GM18870 (cell line): Measurements from ENCODE around the gene PGGHG.
"Not testable (repeated sequence)": the region's sequence is repeated elsewhere in the genome, so short reads cannot be mapped to it uniquely, and the experiment has no call there.

Experiments used
- ATAC-seq: cut with Tn5 transposase; IDR thresholded peaks from one replicate; pipeline ENCODE4 v1.9.1; 2021; ENCODE audit warnings: moderate library complexity; ENCODE audit not compliant: unreplicated experiment

PGGHG gene

GRCh38 chr11:311013-311748, 22.3 kb downstream of the PGGHG start:
- not testable (repeated sequence) for ATAC-seq

DNA sequence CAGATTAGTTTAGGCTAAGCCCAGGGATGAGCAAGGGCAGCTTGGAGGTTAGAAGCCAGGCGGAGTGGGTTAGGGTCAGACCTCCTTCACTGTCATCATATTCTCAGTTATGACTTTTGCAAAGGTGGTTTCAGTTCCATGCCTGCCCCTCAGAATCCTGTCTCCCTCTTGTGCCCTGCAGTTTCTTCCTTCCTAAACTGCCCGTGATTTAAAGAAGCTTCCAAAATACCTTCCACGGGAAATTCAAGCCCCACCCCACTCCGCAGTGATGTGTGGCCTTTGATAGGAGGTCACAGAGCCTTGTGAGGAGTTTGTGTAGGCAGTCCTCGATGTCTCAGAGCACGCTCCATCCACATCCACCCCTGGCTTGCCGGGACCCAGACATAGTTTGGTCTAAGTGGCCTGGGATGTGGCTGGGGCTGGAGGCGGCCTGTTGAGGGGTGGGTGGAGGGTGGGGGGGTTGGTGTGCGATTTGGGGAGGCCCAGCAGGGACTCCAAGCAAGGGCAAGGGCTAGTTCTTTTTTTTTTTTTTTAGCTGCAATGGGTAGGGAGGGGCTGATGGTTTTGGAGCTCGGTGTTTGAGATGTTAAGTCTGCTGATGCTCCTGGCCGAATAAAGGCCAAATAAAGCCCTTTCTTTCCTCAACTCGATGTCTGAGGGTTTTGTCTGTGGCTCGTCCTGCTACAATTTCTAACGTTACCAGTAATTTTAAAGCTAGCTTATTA, 23.3 kb downstream of the PGGHG start:
- no peak for ATAC-seq

GRCh38 chr11:313304-313786, 24.4 kb downstream of the PGGHG start:
- no peak for ATAC-seq

GRCh38 chr11:313787-314553, 25.0 kb downstream of the PGGHG start, which contains the start of gene IFITM1:
IFITM1 (plus strand) TSS chr11:314040; CDS start chr11:314171, 131 bp downstream.
- ATAC-seq: peak; percentile 41

- ATAC-seq: not testable (repeated sequence)
Observed at GRCh38 chr11:314554-314875, 25.6 kb downstream of the PGGHG start.

DNA sequence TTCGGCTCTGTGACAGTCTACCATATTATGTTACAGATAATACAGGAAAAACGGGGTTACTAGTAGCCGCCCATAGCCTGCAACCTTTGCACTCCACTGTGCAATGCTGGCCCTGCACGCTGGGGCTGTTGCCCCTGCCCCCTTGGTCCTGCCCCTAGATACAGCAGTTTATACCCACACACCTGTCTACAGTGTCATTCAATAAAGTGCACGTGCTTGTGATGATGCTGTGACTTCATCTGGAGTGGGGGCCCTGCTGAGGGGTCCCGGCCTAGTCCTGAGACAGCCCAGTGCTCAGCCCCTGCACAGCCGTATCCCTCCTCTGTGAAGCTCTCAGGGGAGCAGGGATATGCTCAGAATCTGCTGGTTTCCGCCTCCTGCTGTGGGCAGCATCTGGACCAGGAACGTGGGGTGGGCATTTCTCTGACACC, 26.1 kb downstream of the PGGHG start:
- no peak for ATAC-seq

- no peak for ATAC-seq
Observed at GRCh38 chr11:315516-315994, 26.6 kb downstream of the PGGHG start.

GRCh38 chr11:316031-316701, 27.2 kb downstream of the PGGHG start:
- ATAC-seq: no peak

- ATAC-seq: no peak
Observed at GRCh38 chr11:316891-317301, 28.0 kb downstream of the PGGHG start.

DNA sequence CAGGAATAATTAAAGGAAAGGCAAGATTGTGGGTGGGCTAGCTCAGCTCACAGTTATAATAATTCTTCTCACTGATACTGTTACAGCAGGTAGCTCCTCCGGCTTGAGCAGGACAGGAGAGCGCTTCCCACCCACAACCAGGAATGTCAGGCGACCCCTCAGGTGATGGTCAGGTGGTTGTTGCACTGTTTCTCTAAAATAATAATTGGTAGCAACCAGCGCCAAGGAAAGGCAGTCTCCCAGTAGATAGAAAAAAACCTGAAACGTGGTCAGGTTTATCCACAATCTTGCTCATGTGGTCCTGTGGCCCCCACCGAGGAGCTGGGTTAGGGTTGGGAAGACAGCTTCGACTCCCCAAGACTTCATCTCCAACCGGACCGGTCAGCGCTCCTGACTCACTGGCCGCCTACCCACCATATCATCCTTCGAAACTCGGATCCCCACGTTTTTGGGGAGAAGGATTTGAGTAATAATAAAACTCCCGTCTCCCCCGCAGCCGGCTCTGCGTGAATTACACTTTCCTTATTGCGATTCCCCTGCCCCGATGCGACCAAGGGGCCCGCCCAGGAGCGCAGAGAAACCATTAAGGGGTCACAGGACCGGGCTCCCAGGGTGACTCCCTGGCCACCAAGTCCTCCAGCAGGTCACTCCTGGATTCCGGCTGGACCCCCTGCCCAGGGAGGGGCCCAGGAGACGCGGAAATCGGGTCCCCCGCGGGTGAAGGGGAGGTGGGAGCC, 28.9 kb downstream of the PGGHG start:
- ATAC-seq: not testable (repeated sequence)

DNA sequence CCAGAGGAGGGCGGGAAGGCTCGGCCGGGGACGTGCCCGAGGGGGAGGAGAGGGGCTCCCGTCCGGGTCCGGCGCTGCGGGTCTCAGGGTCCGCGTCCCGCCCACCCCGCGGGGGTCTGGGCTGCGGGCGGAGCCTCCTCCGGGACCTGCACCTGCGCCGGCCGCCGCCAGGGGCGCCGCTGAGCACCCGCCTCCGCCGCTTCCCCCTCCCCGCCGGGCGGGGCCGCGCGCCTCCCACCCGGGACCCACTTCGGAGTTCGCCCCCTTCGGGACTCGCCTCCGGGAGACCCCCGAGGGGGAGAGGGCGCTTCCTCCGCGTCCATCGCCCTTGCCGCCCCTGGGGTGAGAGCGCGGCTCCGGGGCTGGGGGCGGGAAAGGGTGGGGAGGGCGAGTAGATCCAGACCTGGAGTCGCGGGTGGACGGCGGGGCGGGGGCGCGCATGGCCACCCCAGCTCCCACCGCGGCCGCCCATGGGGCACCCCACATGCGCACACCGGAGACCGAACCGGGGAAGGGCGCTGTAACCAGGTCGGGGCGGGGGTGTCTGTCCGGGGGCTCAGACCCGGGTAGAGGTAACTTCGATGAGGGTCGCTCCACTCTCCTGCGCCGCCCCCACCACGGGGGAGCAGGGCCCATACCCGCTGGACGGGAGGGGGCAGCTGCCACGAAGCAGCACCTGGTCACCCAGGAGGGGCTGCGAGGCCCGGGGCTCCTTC, 29.6 kb downstream of the PGGHG start:
- ATAC-seq: not testable (repeated sequence)

GRCh38 chr11:319121-319887, 30.4 kb downstream of the PGGHG start:
- not testable (repeated sequence) for ATAC-seq

GRCh38 chr11:319888-320273, 31.0 kb downstream of the PGGHG start:
- not testable (repeated sequence) for ATAC-seq

GRCh38 chr11:324156-324555, 35.2 kb downstream of the PGGHG start:
- ATAC-seq: no peak

GRCh38 chr11:324593-325517, 35.9 kb downstream of the PGGHG start:
- ATAC-seq: not testable (repeated sequence)

DNA sequence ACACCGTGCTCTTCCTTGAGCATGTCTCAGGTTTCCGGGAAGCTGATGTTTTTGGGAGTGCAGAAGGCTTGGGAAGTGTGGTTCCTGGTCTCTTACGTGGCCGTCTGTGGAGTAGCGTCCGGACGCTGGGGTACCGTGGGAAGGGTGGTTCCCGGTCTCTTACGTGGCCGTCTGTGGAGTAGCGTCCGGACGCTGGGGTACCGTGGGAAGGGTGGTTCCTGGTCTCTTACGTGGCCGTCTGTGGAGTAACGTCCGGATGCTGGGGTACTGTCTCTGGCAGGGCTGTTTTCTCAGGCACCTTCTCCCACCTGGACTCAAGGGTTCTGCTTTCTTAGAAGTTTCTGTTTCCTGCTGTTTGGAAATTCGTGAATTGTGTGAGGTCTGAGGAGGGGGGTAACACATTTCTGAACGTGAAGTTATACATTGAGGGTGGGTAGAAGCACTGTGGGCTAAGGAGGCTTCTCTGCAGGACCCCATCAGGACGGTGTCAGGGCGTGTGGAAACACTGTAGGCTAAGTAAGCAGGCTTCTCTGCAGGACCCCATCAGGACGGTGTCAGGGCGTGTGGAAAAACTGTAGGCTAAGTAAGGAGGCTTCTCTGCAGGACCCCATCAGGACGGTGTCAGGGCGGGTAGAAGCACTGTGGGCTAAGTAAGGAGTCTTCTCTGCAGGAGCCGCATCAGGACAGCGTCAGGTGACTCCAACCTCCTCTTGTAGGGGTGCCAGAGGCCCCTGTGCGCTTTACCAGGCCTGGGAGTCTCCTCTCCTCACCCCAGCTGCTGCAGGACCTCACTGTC, 37.1 kb downstream of the PGGHG start:
- ATAC-seq: no peak

DNA sequence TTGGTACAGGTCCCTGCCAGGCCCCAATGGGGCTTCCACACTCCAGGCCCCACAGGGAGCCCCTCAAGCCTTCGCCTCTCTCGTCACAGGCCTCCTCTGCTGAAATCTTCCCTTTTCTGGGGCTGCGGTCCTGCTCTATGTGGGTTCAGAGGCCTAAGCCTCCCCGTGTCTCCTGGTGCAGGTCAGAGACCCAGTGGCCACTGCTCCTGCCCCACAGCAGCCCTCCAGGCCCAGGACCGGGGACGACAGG, 37.6 kb downstream of the PGGHG start:
- no peak for ATAC-seq
